Muscle of leg (tissue), 11 donors: ENCODE results near the gene NSD2. TPM values are rescaled to one million over a fixed set of nuclear protein-coding genes. Genes with fewer than 3 reads are reported as not detected.

Experiments used
- DNase-seq: peaks from one replicate; pipeline ENCODE4 v3.0.0; 2013
- H3K27ac ChIP-seq: one replicate; pipeline ENCODE4 v1.5.1; 2013; ENCODE audit warnings: mild to moderate bottlenecking, low read length, control low read depth
- H3K27me3 ChIP-seq: one replicate; pipeline ENCODE4 v1.6.1; 2013; ENCODE audit warnings: low read length; ENCODE audit not compliant: control insufficient read depth, insufficient read depth
- H3K36me3 ChIP-seq: one replicate; pipeline ENCODE4 v1.6.1; 2013; ENCODE audit warnings: low read length; ENCODE audit not compliant: control insufficient read depth, insufficient read depth
- H3K4me1 ChIP-seq: one replicate; pipeline ENCODE4 v1.6.1; 2013; ENCODE audit warnings: low read length; ENCODE audit not compliant: control insufficient read depth, insufficient read depth
- H3K4me3 ChIP-seq: one replicate; pipeline ENCODE4 v1.5.1; 2013; ENCODE audit warnings: low read length, control low read depth
- H3K9me3 ChIP-seq: replicated peaks from 2 replicates; pipeline ENCODE4 v1.6.1; 2013; ENCODE audit warnings: low read depth, low read length; ENCODE audit not compliant: control insufficient read depth
- WGBS: methylation state at CpG from one replicate; pipeline ENCODE4 v1.1.5; 2013; ENCODE audit warnings: missing lambda C conversion rate; ENCODE audit not compliant: insufficient coverage; 5-methylcytosine and 5-hydroxymethylcytosine counted together
- polyA plus RNA-seq, 8 donors: library from polyadenylated mRNA; unstranded; fragments of 120-200 nt; gene quantifications; one replicate each; pipeline versions ENCODE4 v1.2.1 to v1.2.3, GENCODE V29; 2013; ENCODE audit warnings: inconsistent platforms in 1 of 8, low replicate concordance in 1 of 8; ENCODE audit not compliant: insufficient read length in 8 of 8, insufficient read depth in 1 of 8
- total RNA-seq: library from RNA; stranded (reverse); fragments of 120-200 nt; gene quantifications from one replicate; pipeline ENCODE4 v1.2.4, GENCODE V29; 2013

The NSD2 gene
- total and polyA plus RNA-seq, 9 donors, result 35.7 to 56.5 (median 43.0) TPM

GRCh38 chr4:1852904-1853623, 18.1 kb upstream of the NSD2 start:
- peaks cover 26% of the 10 kb centered on the region for H3K4me1 ChIP-seq
- DNase-seq, result no peak
- H3K9me3 ChIP-seq, result no peaks in the 10 kb centered on the region
- H3K4me3 ChIP-seq, result no peak overlapping the region
- peaks cover 8% of the 10 kb centered on the region for H3K36me3 ChIP-seq
- 72% methylated on average over 6 of the region's 9 CpGs for WGBS
- no peaks in the 10 kb centered on the region for H3K27me3 ChIP-seq
- no peak overlapping the region for H3K27ac ChIP-seq

GRCh38 chr4:1854752-1855151, 16.4 kb upstream of the NSD2 start:
- Histone ChIP-seq H3K27ac (no peak overlapping the region), H3K27me3 (no peaks in the 10 kb centered on the region), H3K36me3 (peaks cover 8% of the 10 kb centered on the region), H3K9me3 (no peaks in the 10 kb centered on the region), H3K4me3 (peak overlapping the region; percentile 88), H3K4me1 (peaks cover 29% of the 10 kb centered on the region)
- DNase-seq, result no peak
- no CpG with 5 or more reads among the region's 1 CpG for WGBS

GRCh38 chr4:1855333-1856070, 15.7 kb upstream of the NSD2 start:
- Histone ChIP-seq H3K9me3 (no peaks in the 10 kb centered on the region), H3K4me3 (peak overlapping the region; percentile 88), H3K27me3 (no peaks in the 10 kb centered on the region), H3K4me1 (peaks cover 29% of the 10 kb centered on the region), H3K27ac (peak overlapping the region; percentile 42), H3K36me3 (peaks cover 8% of the 10 kb centered on the region)
- no peak for DNase-seq
- WGBS, result under 1% methylated on average over 91 of the region's 92 CpGs

- under 1% methylated on average over 107 of the region's 107 CpGs for WGBS
- H3K27me3 ChIP-seq, result no peaks in the 10 kb centered on the region
- peaks cover 8% of the 10 kb centered on the region for H3K36me3 ChIP-seq
- no peaks in the 10 kb centered on the region for H3K9me3 ChIP-seq
- H3K4me1 ChIP-seq, result peaks cover 29% of the 10 kb centered on the region
- peak within 1 kb of the TSS; percentile 72 for H3K27ac ChIP-seq
- peak within 1 kb of the TSS; percentile 88 for H3K4me3 ChIP-seq
- peak; percentile 98 for DNase-seq
These were observed 14.9 kb upstream of the NSD2 start, which contains the start of gene LETM1 for GRCh38 chr4:1856071-1856942. Gene LETM1 (minus strand): TSS chr4:1856156. CDS start chr4:1855950, 206 bp downstream.

GRCh38 chr4:1856943-1857699, 14.1 kb upstream of the NSD2 start:
- peaks cover under 1% of the 10 kb centered on the region for H3K27me3 ChIP-seq

GRCh38 chr4:1857931-1858330, 13.3 kb upstream of the NSD2 start:
- DNase-seq, result no peak
- Histone ChIP-seq H3K27ac (no peak overlapping the region), H3K27me3 (peaks cover 5% of the 10 kb centered on the region), H3K4me1 (peaks cover 34% of the 10 kb centered on the region), H3K9me3 (no peaks in the 10 kb centered on the region), H3K4me3 (no peak overlapping the region), H3K36me3 (peaks cover 6% of the 10 kb centered on the region)
- 53% methylated on average over 3 of the region's 5 CpGs for whole genome bisulfite sequencing

More at GRCh38 chr4:1856943-1857699, 14.1 kb upstream of the NSD2 start:
- H3K36me3 ChIP-seq, result peaks cover 8% of the 10 kb centered on the region
- peak overlapping the region; percentile 88 for H3K4me3 ChIP-seq
- H3K9me3 ChIP-seq, result no peaks in the 10 kb centered on the region
- peaks cover 27% of the 10 kb centered on the region for H3K4me1 ChIP-seq
- 16% methylated on average over 24 of the region's 32 CpGs for WGBS
- peak; percentile 64 for DNase-seq
- H3K27ac ChIP-seq, result peak overlapping the region; percentile 72

- H3K27ac ChIP-seq, result no peak overlapping the region
- H3K4me3 ChIP-seq, result no peak overlapping the region
- whole genome bisulfite sequencing, result 88% methylated on average over 1 of the region's 1 CpG
- H3K27me3 ChIP-seq, result peaks cover 8% of the 10 kb centered on the region
- DNase-seq, result no peak
- H3K9me3 ChIP-seq, result no peaks in the 10 kb centered on the region
- no peaks in the 10 kb centered on the region for H3K36me3 ChIP-seq
- H3K4me1 ChIP-seq, result peaks cover 40% of the 10 kb centered on the region
These were observed 11.8 kb upstream of the NSD2 start for GRCh38 chr4:1859389-1859753.

GRCh38 chr4:1862055-1862911, 8.9 kb upstream of the NSD2 start:
- Histone ChIP-seq H3K9me3 (no peaks in the 10 kb centered on the region), H3K27ac (no peak overlapping the region), H3K4me3 (peak overlapping the region; percentile 8), H3K4me1 (peaks cover 30% of the 10 kb centered on the region), H3K27me3 (peaks cover 14% of the 10 kb centered on the region), H3K36me3 (no peaks in the 10 kb centered on the region)
- 16% methylated on average over 28 of the region's 45 CpGs for WGBS
- no peak for DNase-seq

- H3K4me3 ChIP-seq, result no peak overlapping the region
- 75% methylated on average over 10 of the region's 14 CpGs for WGBS
- no peaks in the 10 kb centered on the region for H3K9me3 ChIP-seq
- no peak overlapping the region for H3K27ac ChIP-seq
- no peaks in the 10 kb centered on the region for H3K36me3 ChIP-seq
- peaks cover 24% of the 10 kb centered on the region for H3K4me1 ChIP-seq
- no peak for DNase-seq
- peaks cover 14% of the 10 kb centered on the region for H3K27me3 ChIP-seq
These were observed 8.3 kb upstream of the NSD2 start for GRCh38 chr4:1862961-1863296.
